Raji (cell line): ENCODE results near the gene COL25A1.

ENCODE experiments used
- POLR2A ChIP-seq: IDR thresholded peaks from 2 replicates; pipeline ENCODE4 v1.6.1; 2011; ENCODE audit warnings: low read depth, low read length, control low read depth; ENCODE audit not compliant: insufficient read depth

COL25A1 gene

DNA sequence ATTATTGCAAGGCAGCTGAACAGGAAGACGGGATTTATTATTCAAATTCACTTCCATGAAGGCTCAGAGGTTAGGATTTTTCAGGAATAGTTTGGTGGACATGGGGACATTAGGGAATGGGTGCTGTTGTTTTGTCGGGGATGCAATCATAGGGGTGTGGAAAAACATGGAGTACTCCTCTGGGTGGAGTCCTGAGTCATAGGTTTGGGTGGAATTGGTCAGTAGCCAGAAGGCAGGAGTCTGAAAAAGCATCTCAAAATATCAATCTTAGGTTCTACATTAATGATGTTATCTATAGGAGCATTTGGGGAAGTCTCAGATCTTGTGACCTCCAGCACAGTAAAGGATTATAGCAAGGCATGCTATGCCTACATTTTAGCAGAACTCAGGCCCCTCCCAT is 525.1 kb downstream of the COL25A1 start:
- TF ChIP-seq POLR2A: no peak

DNA sequence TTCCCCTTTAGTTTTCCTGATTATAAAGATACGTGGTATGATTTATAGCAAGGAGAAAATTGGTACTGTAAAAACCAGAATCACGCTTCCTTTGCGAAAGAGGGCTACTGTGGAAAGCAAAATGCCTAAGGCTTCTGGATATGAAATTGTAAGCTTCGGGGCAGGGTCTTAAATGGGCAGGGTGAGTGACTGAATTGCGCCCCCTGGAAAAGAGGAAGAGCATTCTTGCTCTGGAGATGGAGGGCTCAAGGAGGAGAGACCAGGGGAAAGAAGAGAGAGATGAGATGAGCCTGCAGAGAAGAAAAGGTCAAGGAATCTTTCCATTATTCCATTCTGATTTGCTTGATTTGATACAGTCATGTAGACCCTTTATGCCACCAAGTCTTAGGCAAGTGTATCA is 526.5 kb downstream of the COL25A1 start:
- TF ChIP-seq POLR2A: no peak

DNA sequence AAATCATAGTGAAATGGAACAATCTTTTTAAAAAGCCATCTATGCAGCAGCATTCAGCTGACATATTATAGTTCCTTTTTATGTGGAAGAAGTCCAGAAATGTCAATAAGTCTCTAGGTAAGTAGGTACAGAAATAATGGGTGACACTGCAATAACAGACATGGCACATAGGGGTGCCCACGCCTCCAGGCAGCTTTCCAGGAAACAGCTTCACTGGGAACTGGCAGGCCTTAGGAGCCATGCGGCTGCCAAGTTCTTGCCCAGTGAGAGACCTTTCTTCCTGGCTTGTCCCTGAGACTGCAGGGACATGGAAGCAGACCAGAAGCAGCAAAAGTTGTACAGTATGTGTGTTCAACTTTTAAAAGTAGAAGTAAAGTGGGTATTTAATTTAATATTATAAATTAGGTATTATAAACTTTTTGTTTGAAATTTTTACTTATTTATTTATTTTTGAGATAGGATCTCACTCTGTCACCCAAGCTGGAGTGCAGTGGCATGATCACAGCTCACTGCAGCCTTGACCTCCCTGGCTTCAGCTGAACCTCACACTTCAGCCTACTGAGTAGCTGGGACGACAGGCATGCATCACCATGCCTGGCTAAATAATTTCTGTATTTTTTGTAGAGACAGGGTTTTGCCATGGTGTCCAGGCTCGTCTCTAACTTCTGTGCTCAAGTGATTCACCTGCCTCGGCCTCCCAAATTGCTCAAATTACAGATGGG is 527.5 kb downstream of the COL25A1 start:
- TF ChIP-seq POLR2A: no peak

DNA sequence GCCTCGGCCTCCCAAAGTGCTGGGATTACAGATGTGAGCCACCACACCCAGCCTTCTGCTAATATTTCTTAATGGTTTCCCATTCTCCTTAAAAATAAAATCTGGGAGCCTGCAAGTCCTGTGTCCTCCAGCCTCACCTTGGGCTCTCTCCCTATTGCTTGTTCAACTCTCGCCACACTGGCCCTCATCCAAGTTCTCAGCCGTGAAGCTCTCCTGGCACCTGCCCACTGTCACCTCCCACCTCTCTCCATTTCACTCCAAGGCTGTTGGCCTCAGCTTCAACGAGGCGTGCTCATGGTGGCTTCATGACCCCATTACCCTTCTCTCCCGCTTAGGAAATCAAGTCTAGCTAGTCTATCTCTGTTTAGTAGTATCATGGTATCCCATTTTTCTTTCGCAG is 530.1 kb downstream of the COL25A1 start:
- no peak for TF ChIP-seq POLR2A

DNA sequence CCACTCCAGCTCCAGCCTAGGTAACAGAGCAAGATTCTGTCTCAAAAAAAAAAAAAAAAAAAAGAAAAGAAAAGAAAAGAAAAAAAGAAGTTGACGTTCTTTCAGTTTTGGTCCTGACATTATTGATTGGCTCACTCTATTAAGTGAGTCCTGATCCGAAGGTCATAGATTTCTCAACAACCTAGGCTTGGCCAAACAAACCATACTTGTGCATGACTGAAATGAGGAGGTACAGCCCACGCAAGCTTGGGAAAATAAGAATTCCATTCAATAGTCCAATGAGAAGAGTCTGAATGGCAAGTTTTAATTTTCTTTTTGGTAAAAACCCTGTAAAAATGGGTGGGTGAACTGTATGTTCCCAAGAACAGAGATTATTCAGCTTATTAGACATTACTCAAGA is 536.4 kb downstream of the COL25A1 start:
- TF ChIP-seq POLR2A: no peak

DNA sequence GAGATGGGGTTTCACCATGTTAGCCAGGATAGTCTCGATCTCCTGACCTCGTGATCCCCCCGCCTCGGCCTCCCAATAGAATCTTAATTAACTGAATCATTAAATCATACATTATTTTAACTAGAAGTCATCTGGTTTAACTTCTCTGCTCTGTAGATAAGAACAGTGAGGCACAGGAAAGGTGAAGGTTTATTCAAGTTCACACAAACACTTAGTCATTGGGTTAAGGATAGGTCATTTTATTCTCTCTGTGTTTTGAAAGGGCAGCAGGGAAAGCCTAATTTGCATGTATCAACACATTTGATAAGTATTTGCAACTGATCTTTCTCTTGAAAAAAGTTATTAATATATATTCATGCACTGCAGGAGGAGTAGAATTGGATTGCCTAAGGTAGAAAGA is 538.5 kb downstream of the COL25A1 start:
- no peak for TF ChIP-seq POLR2A

DNA sequence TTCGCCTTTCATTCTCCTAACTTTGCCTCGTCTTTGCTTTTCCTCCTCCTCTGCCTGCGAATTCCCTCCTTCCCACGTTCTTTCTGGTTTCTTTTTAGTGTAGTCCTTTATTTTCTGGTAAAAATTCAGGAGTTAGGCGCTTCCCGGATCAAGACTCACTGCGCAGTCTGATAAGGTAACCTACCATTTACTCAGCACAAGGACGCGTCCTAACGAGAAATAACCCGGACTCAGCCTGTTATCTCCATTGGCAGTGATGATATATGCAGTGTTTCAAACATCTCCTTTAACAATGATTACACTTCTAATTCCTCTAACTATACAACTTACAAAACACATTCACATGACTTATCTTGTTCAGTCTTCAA is 539.2 kb downstream of the COL25A1 start:
- TF ChIP-seq POLR2A: no peak

DNA sequence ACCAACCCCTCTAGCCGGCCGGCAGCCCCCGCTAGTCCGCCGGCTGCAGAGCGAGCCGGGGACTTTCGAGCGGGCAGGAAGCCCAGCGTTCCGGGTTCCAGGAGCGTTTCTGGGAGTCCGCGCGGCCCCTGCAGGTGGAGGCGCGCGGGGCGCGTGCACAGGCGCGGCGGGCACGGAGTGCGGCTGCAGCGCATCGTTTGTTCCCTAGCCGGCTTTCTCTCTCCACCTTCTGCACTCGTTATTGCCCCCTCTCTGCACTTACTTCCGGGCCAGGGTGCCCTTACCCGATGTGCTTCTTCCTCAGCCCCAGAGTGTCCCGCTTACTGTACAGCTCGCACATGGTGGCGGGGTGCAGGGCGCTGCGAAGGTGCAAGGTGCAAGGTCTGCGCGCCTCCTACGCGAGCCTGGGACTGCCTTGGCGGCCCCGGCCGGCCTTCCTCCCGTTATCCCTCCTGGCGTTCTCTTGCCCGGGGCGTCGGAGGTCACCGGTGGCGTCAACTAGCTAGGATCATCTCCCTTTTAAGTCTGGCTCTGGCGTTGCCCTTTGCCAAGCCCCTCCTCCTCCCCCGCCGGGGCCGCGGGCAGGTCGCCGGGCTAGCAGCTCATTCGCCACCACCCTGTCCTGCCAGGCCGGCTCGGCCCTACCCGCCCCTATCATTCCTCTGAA is 539.8 kb downstream of the COL25A1 start, which contains the start of gene ETNPPL:
ETNPPL (minus strand) TSS at position 495 of the 667 bp plus-strand sequence; CDS start at position 340, 155 bp downstream.
- TF ChIP-seq POLR2A: no peak
